GM06990 (cell line): Measurements from ENCODE around the gene ZBTB7C.

Experiments
- DNase-seq: peaks from one replicate; pipeline ENCODE4 v3.0.0-alpha.2; 2011; ENCODE audit not compliant: insufficient read length; ENCODE audit errors: extremely low read depth
- H3K27me3 ChIP-seq: replicated peaks from 2 replicates; pipeline ENCODE4 v1.6.0; 2011; ENCODE audit warnings: low read length; ENCODE audit not compliant: control insufficient read depth, insufficient read depth
- H3K36me3 ChIP-seq: 2 replicates; pipeline ENCODE4 v1.5.1; 2011; ENCODE audit warnings: low read length; ENCODE audit not compliant: control insufficient read depth, insufficient read depth
- H3K4me3 ChIP-seq: replicated peaks from 2 replicates; pipeline ENCODE4 v1.5.1; 2011; ENCODE audit warnings: low read depth, mild to moderate bottlenecking, control low read depth, low read length
- TF ChIP-seq, protein P1 (sequence below): IDR thresholded peaks from 2 replicates; pipeline ENCODE4 v1.5.1; 2011; ENCODE audit warnings: low read length, control low read depth, mild to moderate bottlenecking, inconsistent platforms; ENCODE audit not compliant: insufficient read depth, poor library complexity, severe bottlenecking

ZBTB7C gene

DNA sequence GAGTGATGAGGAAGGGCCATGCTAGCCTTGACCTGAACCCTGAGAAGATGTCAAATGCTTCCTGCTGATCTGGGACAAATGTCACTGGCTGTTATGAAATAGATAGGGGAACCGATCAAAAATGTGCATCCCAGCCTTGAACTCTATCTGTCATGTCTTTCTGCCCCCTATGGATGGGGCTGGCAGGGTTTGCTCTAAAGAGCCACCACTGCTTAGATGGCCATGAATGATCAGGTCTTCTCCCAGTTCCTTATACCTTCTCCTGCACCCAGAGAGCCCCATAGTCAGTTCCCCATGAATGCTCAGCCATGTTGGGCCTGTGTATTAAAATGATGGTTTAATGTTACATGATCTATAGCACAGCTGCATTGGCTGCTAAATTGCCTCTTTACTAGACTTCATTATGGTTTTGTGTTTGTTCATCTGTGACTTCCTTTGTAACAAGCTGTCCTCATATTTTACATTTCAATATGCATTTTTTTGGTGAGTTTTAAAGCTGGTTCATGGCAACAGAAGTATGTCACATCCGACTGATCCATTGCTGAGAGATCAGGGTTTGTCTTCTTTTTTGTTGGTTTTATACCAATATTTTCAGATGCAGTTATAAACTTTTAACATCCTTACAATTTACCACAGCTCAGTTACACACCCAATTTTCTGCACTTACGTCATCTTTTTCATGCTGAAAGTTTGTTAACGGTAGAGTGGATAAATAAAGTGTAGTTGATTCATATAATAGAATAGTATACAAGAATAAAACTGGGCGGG, 422.4 kb downstream of the ZBTB7C start:
- no peak for DNase-seq
- TF ChIP-seq, protein P1, sequence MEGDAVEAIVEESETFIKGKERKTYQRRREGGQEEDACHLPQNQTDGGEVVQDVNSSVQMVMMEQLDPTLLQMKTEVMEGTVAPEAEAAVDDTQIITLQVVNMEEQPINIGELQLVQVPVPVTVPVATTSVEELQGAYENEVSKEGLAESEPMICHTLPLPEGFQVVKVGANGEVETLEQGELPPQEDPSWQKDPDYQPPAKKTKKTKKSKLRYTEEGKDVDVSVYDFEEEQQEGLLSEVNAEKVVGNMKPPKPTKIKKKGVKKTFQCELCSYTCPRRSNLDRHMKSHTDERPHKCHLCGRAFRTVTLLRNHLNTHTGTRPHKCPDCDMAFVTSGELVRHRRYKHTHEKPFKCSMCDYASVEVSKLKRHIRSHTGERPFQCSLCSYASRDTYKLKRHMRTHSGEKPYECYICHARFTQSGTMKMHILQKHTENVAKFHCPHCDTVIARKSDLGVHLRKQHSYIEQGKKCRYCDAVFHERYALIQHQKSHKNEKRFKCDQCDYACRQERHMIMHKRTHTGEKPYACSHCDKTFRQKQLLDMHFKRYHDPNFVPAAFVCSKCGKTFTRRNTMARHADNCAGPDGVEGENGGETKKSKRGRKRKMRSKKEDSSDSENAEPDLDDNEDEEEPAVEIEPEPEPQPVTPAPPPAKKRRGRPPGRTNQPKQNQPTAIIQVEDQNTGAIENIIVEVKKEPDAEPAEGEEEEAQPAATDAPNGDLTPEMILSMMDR: no peak
- no peaks in the 10 kb centered on the region for H3K36me3 ChIP-seq
- H3K4me3 ChIP-seq: no peak overlapping the region
- H3K27me3 ChIP-seq: no peaks in the 10 kb centered on the region; the same call in 1 of the 2 replicates

DNA sequence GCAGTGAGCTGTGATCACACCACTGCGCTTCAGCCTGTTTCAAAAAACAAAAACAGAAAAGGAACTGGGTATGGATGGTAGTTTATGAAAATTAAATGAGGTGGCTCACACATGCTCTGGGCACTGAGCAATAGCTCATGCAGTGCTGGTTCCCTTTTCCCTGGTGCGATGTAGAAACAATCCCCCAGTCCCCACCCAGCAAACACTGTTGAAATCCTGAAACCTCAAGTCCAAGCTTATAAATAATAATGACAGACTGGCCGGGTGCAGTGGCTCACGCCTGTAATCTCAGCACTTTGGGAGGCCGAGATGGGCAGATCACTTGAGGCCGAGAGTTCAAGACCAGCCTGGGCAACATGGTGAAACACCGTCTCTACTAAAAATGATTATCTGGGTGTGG, 423.3 kb downstream of the ZBTB7C start:
- TF ChIP-seq, protein P1: no peak
- H3K27me3 ChIP-seq: no peaks in the 10 kb centered on the region; the same call in 1 of the 2 replicates
- no peak for DNase-seq
- H3K36me3 ChIP-seq: no peaks in the 10 kb centered on the region
- no peak overlapping the region for H3K4me3 ChIP-seq

DNA sequence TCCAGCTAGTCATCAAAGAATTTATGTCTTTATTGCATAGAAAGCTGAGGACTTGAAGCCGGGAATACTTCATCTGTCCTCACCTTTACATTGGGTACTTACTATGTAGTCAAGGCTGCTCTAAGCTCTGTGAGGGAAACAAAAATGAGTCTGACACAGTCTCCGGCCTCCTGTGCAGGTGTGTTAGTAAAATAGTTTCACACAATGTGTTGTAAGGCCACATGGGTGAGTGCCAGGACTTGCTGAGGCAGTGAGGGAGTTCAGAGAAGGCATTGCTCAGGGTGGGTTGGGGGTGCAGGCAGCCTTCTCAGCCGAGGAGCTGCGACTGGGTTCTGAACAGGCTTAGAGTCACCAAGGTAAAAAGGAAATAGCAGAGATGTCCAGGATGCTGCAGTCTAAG, 424.2 kb downstream of the ZBTB7C start:
- no peak overlapping the region for H3K4me3 ChIP-seq
- no peak for DNase-seq
- H3K36me3 ChIP-seq: no peaks in the 10 kb centered on the region
- TF ChIP-seq, protein P1: no peak
- no peaks in the 10 kb centered on the region; the same call in 1 of the 2 replicates for H3K27me3 ChIP-seq

DNA sequence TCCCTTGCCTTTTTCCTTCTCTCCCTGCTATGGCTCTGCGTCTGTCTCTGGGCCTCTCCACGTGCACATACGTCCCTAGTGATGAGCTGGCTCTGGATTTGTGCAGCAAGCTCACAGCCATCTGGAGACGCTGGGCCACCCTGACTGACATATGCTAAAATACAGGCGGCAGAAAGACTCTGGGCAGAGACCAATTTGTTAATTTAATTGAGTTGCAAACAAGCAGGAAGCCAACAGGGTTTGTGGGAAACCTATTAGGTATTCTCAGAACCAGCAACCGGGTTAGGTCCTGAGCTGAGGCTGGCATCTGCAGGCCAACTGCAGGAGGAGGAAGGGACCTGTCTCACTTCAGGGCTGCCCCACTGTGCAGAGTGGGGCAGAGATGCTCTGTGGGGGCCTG, 425.2 kb downstream of the ZBTB7C start:
- no peaks in the 10 kb centered on the region for H3K36me3 ChIP-seq
- no peak overlapping the region for H3K4me3 ChIP-seq
- H3K27me3 ChIP-seq: no peaks in the 10 kb centered on the region
- TF ChIP-seq, protein P1: no peak
- no peak for DNase-seq

DNA sequence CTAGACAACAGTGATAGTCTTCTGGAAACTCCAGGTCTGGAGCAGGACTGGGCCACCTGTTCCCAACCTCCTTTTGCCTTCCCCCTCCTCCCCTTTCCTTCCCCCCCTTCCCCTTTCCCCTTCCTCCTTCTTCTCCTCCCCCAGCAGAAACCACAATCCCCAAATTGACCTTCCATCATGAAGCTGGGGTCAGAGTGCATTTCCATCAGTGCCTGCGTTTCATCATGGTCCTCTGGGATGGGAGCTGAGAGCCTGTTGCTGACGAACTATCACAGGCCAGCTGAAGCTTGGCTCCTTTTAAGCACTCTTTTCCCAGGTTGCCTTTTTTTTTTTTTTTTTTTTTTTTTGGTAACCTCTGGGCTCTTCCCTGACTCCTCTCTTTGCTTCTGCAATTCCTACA, 426.1 kb downstream of the ZBTB7C start:
- Histone ChIP-seq H3K27me3 (no peaks in the 10 kb centered on the region), H3K36me3 (no peaks in the 10 kb centered on the region), H3K4me3 (no peak overlapping the region)
- DNase-seq: no peak
- TF ChIP-seq, protein P1: no peak
